ENCODE measurements around the gene LDLRAD4.

DNA sequence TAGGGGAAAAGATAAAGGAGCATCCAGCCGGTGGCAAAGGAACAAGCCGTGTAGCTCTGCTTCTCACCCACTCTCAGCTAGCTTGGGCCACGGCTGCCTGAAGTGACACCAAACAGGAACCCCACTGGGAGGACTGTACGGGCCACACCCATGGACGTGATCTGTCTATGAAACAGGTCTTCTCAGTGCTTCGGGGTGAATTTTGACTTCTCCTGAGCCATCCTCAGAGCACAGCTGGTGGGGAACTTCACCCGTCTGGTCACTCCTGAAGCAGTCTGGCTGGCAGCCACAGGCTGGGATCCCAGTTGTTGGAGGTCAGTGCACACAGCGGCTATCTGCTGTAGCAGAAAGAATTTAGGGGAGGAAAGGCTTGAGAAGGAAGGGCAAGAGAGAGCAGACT is 284.0 kb downstream of the LDLRAD4 start:
- TF ChIP-seq, protein P1, sequence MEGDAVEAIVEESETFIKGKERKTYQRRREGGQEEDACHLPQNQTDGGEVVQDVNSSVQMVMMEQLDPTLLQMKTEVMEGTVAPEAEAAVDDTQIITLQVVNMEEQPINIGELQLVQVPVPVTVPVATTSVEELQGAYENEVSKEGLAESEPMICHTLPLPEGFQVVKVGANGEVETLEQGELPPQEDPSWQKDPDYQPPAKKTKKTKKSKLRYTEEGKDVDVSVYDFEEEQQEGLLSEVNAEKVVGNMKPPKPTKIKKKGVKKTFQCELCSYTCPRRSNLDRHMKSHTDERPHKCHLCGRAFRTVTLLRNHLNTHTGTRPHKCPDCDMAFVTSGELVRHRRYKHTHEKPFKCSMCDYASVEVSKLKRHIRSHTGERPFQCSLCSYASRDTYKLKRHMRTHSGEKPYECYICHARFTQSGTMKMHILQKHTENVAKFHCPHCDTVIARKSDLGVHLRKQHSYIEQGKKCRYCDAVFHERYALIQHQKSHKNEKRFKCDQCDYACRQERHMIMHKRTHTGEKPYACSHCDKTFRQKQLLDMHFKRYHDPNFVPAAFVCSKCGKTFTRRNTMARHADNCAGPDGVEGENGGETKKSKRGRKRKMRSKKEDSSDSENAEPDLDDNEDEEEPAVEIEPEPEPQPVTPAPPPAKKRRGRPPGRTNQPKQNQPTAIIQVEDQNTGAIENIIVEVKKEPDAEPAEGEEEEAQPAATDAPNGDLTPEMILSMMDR (conservative IDR thresholded peaks at IDR 0.05; ENCODE audit: low read depth, low read length), result no peak
- no peak for TF ChIP-seq EZH2 (IDR thresholded peaks at IDR 0.05; ENCODE audit: borderline replicate concordance, low read depth, low read length, poor library complexity, severe bottlenecking)

All from A673 (cell line).